Forelimb muscle (tissue), 1 donor: ENCODE results near the gene LSM2. TPM values are rescaled to one million over a fixed set of nuclear protein-coding genes. Genes with fewer than 3 reads are reported as not detected.
"Not testable (repeated sequence)": the region's sequence is repeated elsewhere in the genome, so short reads cannot be mapped to it uniquely, and the experiment has no call there.

Experiments
- DNase-seq: peaks from one replicate; pipeline ENCODE4 v3.0.0-alpha.2; 2013; ENCODE audit warnings: low read depth
- polyA plus RNA-seq: library from polyadenylated mRNA; unstranded; fragments of 120-200 nt; gene quantifications from one replicate; pipeline ENCODE4 v1.2.1, GENCODE V29; 2013; ENCODE audit not compliant: insufficient read length

The LSM2 gene
- polyA plus RNA-seq, 1 donor, result 55.3 TPM

DNA sequence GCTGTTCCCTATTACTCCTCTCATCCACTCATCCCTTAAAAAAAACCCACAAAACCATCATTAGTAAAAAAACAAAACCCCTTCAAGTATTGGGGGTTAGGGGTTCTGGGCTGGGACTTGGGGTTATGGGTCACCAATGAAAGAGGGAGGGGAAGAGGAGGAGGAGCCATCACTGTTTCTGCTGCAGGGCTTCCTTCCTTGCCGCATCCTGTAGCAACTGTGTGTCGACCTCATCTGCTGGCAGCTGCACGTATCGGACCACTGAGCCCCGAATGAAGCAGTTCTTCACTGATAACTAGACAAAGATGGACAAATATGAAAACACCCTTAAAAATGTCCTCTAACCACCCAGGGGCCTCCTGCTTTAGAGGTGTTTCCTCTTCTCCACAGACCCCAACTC lies 9.2 kb downstream of the LSM2 start:
- no peak for DNase-seq

DNA sequence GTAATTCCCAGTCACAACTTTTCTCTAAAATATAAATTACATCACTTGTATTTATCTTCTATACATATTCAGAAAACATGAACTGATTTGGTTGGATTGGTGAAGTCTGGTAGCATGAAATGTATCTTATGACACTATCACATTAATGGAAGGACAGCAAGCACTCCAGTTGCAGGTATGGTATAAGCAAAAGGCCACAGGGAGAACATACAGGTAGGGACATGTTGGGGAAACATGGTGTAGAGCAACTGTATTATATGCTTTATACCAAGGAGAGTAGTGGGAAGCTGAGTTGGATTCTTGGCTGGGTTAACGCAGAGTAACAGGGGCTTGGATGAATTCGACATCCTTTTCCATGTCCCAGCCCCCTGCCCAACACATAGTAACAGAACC lies 9.8 kb downstream of the LSM2 start:
- DNase-seq, result no peak

DNA sequence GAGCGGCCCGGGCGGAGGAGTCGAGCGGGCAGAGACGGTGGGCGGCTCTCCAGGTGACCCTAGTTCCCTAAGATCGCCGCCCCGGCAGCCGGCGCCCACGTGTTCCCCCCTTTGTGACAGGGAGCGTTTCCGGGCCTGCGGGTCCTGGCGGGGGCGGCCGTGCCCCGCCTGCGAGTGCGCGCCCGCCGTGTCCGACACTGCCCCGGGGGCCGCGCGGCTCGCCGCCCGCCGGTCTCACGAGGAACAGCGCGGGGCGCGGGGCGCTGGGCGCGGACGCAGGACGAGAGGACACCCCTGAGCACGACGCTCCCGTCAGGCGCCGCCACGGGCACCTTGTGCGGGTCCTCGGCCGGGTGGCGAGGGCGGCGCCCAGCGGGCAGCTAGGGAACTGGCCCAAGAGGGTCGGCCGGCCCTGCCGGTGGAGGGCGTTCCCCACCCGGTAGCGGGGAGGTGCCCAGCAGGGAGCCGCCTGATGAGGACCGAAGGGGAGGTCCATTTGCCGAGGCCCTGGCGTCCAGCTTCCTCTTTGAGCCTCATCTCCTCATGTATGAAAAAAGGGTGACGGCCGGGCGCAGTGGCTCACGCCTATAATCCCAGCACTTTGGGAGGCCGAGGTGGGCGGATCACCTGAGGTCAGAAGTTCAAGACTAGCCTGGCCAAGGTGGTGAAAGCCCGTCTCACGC lies 11.0 kb downstream of the LSM2 start, which contains the start of gene VARS1:
Gene VARS1, minus strand, starts transcription at position 137 of the 683 bp plus-strand sequence. CDS start 535 bp downstream, outside the sequence.
- DNase-seq, result no peak

DNA sequence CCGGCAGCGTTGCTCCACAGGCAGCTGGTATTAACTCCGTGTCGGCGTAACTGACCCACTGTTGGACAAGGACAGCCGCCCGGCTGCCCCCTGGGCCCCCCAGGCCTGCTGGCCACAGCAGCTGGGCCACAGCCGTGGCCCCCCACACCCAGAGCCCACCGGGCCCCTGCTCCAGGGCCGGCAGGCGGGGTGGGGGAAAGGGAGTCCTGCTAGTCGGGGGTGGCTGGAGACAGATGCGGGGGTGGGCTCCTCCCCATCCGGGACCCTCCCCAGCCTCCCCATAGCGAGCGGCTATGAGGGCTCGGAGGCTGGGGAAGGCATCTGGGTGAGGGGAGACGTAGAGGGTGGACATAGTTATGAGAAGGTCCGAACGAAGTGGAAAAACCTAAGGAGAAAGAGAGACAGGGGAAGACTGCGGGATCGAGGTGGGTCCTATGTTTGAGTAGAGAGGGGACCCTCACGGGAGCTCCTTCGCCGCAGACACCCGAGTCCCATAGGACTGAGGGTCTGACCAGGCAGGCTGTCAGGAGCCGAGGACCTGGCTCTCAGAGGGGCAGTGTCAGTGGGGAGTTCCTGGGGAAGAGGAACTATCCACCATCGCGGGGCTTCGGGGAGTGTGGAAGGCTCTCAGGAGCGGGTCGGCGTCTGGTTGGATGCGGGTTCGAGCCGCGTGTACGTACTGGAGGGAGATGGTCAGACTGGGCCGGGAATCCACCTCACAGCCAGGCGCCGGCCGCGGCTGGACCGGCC lies 11.7 kb downstream of the LSM2 start:
- no peak for DNase-seq

DNA sequence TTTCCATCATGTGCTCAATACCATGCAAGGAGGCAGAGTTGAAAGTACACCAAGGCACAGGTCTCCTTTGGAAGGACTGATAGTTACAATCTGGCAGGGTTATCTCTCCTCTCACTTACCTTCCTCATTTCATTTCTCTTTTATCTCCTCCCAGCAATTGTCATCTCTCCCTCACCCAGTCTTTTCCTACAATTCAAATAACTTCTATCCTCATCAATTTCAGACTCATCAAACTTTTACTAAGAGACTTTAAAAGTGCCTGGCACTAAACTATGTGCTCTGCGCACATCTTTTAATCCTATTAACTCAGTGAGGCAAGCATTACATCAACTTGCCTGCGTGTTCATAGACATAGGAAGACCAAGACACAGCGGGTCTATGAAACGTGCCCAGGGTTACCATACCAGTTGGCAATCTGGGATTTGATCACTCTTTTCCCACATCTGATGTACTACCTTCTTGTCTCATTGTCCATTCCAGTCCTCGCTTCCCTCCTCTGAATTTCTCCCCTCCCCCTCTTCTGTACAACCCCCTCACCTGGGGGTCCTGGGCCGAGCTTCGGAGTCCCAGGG lies 12.4 kb downstream of the LSM2 start:
- no peak for DNase-seq

DNA sequence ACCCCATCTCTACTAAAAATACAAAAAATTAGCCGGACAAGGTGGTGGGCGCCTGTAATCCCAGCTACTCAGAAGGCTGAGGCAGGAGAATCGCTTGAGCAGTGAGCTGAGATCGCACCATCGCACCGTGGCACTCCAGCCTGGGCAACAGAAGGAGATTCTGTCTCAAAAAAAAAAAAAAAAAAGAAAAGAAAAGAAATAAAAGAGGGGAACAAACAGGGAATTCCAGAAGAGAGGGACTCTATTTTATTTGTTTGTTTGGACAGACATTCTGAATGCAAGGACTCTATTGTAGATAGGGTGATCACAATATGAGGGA lies 12.9 kb downstream of the LSM2 start:
- not testable (repeated sequence) for DNase-seq

DNA sequence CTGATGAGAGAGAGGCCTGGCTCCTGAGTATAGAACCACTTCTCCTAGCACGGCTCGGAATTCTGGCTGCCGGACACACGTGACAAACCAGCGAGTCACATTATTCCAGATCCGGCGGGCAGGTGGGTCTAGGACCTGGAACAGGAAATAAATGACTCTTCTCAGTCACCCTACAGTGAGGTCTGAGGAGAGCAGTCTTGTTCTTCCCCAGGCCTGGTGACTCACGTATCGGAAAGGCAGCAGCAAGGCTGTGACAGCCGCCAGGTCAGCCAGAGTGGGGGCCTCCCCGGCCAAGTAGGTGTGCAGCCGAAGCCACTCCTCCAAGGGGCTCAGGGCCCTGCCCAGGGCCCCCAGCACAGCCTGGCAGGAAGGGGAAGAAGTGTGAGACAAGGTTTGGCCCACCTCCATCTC lies 14.0 kb downstream of the LSM2 start:
- DNase-seq, result no peak

DNA sequence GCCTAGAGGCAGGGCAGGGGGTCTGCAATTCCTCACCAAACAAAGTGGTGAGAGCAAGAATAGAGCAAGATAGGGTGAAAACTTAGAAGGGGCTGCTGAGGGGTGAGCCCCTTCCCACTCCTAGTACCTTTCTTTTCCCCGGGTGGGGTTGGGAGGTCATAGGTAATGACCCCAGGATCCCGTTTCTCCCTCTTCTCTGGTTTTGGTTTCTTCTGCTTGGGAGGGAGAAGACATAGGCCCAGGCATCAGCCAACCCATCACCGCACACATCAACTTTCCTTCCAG lies 14.7 kb downstream of the LSM2 start:
- DNase-seq, result no peak

DNA sequence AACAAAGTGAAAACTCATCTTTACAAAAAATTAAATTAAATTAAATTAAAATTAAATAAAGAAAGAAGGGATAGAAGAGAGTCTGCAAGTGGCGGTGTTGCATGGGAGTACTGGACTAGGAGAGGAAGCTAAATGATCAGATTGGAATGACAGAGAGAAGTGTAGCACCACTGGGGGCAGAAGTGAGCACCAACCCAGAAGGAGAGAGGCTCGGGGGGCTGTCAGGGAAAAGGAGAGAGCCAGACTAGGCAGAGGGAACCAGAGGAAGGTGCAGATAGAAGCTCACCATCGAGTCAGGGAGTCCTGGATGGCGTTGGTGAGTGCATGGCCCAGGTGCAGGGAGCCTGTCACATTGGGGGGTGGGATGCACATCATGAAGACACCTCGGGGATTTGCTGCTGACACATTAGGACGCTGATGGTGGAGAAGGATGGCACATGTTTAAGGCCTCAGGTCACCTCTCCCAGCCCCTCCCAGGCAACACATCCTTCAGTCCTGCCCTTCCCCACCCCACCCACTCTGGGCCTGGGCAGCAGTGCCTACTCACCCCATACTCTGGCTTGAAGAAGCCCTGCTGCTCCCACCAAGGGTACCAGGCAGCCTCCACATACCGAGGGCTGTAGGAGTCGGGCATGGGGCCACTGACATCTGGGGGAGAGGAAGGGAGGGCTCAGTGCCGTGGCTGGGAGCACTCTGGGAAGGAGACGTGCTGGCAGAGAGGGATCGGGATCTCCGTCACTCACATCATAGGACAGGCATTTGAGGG lies 15.3 kb downstream of the LSM2 start:
- no peak for DNase-seq

DNA sequence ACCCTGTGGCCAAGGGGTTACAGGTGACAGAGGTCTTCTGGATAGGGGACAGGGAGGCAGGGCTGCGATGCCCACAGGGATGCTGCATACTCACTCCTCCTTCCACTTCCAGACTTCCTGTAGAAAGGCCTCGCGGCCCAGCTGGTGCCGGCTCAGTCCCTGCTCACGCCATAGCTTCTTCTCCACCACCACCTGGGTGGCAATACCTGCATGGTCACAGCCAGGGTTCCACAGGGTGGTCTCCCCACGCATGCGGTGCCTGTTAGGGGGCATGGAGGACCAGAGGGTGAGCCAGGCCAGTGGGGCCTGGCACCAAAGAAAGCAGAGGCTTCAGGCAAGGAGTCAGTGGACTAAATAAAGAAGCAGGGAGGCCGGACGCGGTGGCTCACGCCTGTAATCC lies 21.3 kb downstream of the LSM2 start:
- no peak for DNase-seq

DNA sequence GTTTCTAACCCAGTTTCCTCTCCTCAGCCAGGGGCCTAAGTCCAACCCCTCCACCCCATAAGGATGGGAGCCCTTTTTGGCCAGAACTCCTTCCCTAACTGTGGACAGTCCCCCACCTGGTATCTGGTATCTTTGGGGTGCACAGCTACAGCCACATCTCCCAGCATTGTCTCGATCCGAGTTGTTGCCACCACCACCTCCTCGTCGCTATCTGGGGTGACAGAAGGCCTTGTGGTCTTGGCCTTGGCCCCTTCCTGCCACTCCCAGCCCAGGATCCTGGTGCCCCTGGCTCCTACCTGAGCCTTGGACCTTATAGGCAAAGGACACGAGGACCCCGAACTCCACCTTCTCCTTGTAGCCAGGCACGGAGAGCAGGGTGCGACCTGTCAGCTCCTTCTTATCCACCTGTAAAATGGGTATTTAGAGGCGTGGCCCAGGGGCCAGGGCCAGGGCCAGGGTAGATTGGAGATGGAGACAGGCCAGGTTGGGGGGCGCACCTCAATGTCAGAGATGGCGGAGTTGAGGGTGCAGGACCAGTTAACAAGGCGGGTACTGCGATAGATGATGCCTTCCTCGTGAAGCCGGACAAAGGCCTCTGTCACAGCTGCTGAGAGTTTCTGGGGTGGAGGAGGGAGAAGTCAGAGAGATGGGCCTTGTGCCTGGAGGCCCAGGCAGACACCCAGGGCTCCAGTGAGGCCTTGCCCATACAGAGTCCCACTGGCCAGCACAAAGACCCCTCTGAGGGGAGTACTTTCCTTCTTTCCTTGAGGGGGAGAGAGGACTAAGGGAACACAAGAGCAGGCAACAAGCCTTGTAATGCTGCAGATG lies 22.5 kb downstream of the LSM2 start:
- DNase-seq, result no peak

DNA sequence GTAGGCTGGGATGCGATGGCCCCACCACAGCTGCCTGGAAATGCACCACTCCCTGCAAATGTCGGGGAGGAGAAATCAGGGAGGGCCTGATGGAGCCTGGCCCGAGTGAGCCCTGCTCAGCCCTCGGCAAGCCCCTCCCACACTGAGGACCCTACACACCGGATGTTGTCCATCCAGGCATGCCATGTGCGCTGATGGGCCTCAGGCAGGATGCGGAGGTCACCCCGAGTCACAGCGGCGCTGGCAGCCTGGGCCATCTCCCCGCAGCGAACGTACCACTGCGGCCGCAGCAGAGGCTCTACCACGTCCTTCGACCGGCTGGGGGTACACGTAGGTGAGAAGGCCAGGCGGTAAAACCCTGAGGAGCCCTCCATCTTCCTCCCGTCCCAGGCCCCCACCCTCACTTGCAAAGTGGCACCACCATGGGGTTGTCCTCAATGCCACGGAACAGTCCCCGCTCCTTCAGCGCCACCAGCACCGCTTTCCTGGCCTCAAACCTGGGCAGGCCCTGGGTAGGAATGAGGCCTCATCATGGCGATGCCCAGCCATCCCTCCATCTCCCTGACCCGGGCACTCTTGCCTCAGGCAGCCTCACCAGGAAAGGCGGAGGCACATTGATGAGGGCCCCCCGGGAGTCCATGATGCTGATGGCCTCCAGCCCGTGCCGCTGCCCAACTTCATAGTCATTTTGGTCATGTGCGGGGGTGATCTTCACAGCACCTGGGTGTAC lies 24.5 kb downstream of the LSM2 start:
- no peak for DNase-seq

DNA sequence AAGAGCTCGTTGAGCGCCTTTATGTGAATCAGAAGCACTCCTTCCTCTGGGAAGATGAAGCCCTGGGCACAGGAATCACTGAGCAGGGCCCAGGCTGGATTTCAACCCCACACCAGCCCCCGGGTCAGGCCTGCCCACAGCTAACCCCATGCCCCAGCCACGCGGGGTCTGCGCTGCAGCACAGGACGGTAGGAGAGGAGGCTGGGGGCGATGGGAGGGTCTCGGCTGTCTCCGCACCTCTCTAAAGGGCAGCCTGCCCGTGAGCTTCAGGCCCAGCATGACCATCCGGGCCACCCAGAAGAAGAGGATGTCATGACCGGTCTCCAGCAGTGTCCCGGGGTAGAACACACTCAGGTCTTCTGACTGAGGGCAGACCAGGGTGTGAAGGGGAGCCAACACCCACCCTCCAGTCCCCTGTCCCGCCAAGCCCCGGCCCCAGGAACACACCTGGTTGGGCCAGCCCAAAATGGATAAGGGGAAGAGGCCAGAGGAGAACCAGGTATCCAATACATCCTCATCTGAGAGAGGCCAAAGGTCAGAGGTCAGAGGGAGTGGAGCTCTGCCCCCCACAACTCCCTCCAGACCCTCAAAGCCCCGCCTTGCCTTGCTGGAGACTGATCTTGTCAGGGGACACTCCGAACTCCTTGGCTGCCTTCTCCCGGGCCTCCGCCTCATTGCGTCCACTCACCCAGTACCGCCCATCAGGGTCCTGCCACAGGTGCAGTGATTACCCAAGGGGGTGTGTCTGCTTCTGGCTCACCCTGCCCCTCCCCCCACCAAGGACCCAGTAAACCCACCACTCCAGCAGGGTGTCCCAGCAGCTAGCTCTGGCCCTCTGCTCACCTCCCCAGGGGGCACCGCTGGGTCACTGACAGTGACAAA lies 25.3 kb downstream of the LSM2 start:
- DNase-seq, result no peak

DNA sequence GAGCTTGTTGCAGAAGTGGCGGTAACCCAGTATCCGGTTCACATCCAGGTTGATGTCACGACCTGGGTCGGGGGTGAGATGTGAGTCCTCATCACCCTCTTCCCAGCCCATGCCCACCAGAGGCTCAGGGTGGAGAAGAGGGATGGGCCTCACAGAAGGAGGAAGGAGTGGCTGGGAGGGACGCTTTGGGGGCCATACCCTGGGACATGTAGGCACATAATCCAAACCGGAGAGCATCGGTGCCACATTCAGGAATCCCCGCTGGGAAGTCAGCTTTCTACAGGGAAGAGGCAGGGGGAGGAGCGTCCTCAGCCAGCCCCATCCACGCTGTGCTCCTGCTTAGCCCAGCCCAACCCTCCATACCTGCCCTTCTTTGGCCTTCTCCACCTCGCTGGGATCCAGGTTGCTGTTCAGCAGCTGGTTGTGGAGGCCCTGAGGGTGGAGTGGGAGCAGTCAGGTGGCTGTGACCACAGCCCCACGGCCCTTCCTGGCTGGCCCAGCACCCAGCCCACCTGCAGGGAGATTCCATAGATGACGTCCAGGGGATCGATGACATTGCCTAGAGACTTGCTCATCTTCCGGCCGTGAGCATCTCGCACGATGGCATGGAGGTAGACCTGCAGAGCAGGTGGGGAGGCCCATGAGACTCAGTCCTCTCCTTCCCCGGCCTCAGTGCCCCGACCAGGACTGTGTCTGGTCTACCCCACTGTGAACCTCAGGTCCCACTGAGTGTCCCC lies 26.1 kb downstream of the LSM2 start:
- DNase-seq, result no peak

DNA sequence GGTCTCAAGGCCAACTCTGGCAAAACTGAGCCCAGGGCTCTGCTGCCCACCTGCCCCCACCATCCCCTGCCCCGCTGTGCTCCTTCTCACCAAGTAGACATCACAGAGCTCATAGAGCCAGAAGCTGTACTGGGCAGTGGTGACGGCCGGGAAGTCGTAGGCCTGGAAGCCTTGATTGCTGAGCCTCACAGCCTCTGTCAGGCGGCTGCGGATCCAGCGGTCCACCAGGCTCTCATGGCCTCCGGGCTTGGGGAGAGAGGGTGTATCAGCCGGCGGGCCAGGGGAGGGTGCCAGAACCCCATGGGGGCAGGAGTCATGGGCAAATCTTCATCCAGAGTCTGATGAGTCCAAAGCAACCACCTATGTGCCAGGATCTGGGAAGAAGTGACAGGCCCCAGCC lies 26.9 kb downstream of the LSM2 start:
- no peak for DNase-seq

DNA sequence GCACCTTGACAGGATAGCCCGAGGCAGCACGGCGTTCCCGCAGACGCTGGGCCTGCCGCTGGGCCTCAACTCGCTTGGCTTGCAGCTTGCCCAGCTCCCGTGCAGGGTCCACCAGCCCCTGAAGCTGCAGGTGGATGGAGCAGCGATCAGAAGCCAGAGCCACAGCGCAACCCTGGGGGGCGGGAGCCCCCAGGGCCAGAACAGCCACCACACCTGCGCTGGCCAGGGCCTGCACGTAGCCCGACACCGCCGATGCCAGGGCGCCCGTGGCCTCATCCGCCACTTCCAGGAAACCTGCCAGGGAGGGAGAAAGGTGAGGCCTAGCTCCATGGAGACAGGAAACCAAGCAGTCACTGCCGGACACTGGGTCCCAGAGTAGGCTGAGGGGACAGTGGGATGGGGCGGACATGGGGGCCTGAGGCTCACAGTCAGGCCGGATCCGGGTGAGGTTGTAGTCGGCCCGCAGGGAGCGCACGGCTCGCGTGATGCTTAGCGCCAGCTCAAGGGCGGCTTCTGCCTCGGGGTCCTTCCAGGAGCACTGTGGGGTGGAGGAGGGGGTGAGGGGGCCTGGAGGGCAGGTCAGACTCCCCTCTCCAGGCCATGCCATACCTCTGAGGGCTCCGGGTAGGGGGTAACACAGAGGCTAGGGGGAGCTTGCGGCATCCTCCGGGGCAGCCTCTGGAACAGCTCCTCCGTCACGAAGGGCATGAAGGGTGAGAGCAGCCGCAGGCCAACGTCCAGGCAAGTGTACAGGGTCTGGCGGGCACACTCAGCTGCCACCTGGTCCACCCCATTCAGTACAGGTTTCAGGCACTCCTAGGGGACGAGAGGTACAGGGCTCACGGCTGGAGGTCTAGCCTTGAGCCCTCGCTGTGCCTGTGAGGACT lies 27.5 kb downstream of the LSM2 start:
- DNase-seq, result no peak

DNA sequence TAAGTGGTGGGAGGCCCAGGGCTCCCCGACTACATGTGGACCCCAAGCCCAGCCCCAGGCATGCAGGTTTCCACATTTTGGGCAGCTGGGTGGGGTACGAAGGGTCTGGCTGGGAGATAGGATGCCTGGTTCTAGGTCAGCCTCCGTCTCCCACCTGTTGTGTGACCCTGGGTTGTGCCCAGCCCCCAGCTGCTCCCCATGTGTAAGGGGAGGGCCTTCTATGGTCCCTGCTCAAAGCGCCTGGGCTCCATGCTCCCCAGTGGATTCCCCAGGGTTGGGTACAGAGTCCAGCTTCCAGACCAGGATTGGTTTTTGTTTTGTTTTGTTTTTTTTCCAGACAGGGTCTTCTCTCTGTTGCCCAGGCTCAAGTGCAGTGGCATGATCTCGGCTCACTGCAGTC lies 28.6 kb downstream of the LSM2 start:
- DNase-seq, result no peak

DNA sequence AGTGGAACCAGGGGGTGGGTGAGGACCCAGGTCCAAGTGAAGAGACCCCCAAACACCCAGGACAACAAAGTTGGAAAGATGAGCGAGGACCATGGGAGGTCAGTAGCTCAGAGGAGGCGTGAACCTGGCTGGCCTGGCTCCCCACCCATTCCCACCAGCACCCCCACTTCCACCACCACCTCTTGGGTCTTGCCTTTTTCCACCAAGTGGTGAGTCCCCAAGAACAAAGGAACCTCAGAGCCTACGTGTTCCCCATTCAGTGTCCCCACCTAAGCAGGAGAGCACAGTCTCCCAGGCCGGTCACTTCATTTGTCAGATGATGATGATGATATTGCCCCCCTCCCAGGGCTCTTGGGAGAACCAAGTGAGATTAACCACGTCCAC lies 29.1 kb downstream of the LSM2 start:
- DNase-seq, result no peak
